DMS153 treated with DMSO at 0.1 percent for 48 hours (cell line): ENCODE measurements around the gene KLHL18.
"Not testable (repeated sequence)": the region's sequence is repeated elsewhere in the genome, so short reads cannot be mapped to it uniquely, and the experiment has no call there.

Source experiments
- DNase-seq: peaks from one replicate; lab custom pipeline; 2025; ENCODE audit not compliant: unreplicated experiment; lab: John Stamatoyannopoulos, UW

Gene KLHL18

DNA sequence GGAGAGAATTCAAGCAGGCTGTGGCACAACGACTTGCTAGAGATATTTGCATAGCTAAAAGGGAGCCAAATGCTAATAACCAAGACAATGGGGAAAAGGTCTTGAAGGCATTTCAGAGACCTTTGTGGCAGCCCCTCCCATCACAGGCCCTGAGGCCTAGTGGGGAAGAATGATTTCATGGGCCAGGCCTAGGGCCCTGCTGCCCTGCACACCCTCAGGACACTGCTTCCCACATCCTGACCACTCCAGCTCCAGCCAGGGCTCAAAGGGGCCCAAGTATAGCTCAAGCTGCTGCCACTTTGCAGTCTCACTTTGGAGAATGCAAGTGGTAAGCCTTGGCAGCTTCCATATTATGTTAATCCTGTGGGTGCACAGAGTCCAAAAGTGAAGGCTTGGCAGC lies 76.6 kb downstream of the KLHL18 start:
- DNase-seq: no peak

DNA sequence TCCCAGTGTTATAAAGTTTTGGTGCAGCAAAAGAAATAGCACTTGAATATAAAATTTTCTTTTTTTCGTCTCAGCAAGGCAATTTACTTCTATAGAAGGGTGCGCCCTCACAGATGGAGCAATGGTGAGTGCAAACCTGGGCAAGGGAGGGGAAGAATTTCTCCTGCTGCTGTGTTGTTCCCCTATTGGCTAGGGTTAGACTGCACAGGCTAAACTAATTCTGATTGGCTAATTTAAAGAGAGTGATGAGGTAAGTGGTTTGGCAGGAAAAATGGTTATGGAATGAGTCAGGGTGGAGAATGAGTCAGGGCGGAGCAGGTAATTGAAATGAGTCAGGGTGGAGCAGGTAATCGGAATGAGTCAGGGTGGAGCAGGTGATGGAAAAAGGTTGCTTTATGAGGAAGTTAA lies 77.4 kb downstream of the KLHL18 start:
- not testable (repeated sequence) for DNase-seq

DNA sequence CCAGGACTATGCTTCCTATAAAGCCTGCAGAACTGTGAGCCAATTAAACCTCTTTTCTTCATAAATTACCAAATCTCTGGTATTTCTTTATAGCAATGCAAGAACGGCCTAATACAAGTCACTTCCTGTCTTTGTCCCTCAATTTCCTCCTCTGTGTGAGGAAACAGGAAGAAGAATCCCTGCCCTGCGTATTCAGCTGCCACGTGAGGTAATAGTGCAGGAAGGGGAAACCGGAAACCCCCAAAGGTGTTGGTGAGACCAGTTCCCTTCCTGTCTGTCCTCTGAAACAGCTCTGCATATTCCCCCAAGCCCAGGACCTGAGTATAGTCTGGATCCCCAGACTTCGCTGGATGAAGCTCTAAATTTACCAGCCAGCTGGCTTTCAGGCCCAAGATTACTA lies 80.0 kb downstream of the KLHL18 start:
- DNase-seq: no peak

DNA sequence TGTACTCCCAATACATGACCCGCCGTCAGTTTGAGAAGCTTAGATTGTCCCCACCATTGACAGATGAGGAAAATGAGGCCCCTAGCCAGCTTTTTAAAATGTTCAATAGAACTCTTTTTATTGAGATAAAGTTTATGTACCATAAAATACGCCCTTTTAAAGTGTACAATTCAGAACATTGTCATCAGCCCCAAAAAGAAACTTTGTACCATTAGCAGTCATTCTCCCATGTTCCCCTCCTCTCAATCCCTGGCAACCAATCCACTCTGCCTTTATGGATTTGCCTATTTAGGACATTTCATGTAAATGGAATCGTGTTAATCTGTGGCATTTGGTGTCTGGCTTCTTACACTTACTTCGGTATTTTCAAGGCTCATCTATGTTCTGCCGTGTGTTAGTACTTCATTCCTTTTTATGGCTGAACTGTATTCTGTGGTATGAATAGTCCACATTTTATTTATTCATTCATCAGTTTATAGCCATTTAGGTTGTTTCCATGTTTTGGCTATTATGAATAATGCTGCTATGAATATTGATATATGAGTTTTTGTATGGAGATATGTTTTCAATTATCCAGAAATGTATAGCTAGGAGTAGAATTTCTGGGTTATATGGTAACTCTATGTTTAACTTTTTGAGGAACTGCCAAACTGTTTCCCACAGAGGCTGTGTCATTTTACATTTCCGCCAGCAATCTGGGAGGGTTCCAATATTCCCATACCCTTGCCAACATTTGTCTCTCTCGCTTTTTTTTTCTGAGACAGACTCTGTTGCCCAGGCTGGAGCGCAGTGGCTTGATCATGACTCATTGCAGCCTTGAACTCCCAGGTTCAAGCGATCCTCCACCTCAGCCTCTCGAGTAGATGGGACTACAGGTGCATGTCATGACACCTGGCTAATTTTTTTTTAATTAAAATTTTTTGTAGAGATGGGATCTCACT lies 82.7 kb downstream of the KLHL18 start:
- no peak for DNase-seq

DNA sequence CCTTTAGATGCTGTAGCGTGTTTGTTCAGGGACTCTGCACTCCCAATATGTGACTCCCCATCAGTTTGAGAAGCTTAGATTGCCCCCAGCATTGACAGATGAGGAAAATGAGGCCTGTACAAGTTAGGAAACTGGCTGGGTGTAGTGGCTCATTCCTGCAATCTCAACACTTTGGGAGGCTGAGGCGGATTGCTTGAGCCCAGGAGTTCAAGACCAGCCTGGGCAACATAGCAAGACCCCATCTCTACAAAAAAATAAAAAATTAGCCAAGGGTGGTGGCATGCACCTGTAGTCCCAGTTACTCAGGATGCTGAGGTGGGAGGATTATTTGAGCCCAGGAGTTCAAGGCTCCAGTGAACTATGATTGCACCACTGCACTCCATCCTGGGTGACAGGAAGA lies 84.1 kb downstream of the KLHL18 start:
- no peak for DNase-seq

DNA sequence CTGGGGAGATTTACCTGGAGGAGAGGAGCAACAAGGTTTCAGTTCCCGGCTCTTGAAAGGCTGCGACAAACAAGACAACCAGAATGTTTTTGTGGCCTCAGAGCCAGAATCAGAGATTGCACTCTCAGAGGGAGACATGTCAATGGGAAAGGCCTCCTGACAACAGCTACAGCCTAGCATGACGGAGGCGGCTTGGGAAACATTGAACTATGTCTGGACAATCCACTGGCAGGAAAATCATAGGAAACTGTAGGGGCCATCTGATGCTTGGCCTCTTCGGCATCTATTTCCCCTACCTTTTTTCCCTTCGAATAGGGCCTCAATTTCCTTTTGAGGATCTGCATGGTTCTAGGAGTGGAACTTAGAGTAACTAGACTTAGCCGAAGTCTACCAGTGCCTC lies 84.9 kb downstream of the KLHL18 start:
- no peak for DNase-seq

DNA sequence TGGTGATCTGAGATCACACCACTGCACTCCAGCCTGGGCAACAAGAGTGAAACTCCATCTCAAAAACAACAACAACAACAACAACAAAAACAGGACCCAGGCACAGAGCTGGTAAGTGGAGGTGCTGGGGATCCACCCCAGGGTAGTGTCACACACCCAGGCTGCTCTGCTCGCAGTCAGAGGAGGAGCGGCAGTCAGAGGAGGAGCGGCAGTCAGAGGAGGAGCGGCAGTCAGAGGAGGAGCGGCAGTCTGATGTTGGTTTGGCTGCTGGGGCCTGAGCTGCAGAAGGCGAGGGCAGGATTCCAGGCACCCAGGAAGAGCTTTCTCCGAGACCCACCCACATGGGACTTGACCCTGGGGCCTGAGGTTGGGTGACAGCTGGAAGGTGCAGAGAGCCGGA lies 87.3 kb downstream of the KLHL18 start:
- not testable (repeated sequence) for DNase-seq

DNA sequence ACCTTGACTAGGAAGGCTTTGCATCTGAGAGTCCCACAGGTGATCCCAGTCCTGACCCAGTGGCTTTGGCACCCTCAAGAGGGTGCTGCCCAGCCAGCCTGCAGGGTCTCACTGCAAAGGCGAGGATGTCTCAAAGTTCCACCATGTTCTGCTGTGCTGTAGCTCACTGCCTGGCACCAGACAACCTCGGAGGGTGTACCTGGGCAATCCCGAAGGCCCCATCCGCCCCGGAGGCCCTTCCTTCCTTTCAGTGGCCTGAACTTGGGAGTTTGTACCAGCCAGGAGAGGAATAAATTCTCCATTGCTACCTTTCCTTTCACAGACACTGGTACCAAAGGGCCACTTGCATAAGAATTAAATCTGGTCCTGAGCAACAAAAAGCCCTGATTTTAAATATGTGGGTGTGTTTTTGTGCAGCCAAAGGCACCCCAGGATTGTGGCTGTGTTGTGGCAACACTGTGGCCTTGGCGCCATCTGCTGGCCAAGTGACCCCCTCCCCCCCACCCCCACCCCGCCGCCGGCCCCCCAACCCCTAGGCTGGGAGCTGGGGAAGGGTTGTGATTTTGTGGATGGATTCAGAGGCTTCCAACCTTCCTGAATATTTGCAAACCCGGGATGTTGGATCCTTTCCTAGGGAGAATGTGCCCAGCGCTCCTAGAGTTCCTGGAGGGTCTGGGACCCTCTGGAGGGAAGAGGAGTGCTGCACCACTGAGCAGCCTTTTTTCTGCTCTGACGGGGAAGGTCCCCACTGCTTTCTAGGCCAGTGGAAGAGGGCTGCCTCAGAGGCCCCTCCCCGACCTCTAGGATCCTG lies 88.3 kb downstream of the KLHL18 start:
- no peak for DNase-seq

DNA sequence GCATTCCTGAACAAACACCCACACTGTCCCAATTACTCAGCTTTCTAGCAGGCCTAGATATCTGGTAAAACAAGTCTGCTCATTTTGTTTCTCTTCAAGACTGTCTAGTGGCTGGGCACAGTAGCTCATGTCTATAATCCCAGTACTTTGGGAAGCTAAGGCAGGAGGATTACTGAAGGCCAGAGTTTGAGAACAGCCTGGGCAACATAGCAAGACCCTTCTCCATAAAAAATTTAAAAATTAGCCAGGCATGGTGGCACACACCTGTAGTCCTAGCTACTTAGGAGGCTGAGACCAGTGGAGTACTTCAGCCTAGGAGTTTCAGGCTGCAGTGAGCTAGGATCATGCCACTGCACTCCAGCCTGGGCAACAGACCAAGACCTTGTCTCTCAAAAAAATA lies 91.8 kb downstream of the KLHL18 start:
- no peak for DNase-seq

DNA sequence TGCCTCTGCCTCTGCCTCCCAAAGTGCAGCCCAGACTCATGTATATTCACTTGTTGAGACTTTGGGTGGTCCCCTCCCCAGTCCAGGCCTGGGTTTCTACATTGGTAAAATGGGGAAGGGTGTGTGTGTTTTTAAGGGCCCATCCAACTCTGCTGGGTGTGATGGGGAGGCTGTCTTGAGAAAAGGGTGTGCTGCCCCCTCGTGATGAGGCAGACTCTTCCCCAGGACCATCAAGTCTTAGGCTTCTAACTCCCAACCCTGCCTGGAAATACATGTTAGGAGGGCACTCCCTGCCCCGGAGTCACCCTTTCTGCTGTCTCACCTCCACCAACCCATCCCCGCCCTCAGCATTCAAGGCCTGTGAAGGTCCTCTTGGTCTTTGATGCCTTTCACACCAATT lies 93.6 kb downstream of the KLHL18 start:
- no peak for DNase-seq

DNA sequence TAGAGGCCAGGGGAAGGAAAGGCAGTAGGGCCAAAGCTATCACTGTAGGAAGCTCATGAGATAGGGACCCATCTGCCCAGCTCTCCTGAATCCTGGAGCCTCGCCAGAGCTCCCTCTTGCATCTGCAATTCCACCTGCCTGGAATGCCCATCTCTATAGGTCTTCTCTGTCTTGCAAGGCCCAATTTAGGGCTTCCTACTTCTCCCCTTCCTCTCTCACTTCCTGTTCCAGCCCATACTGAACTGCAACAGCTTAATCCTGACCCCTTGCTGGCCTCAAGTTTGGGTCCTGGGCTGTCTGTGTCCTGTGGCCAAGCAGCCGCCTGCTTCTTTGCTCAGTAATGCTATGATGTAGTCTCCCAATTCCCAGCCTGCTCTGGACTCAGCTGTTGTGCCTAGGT lies 94.4 kb downstream of the KLHL18 start:
- DNase-seq: no peak

DNA sequence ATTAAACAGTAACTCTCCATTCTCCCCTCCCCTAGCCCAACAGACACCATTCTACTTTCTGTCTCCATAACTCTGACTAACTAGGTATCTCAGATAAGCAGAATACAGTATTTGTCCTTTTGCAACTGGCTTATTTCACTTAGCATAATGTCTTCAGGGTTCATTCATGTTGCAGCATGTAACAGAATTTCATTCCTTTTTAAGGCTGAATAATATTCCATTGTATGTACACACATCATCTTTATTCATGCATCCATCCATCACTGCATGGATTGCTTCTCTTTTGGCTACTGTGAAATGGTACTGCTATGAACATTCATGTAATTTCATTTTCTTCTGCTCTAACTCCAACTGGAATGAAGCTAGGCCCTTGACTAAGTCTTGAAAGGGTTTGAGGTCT lies 96.1 kb downstream of the KLHL18 start:
- no peak for DNase-seq

DNA sequence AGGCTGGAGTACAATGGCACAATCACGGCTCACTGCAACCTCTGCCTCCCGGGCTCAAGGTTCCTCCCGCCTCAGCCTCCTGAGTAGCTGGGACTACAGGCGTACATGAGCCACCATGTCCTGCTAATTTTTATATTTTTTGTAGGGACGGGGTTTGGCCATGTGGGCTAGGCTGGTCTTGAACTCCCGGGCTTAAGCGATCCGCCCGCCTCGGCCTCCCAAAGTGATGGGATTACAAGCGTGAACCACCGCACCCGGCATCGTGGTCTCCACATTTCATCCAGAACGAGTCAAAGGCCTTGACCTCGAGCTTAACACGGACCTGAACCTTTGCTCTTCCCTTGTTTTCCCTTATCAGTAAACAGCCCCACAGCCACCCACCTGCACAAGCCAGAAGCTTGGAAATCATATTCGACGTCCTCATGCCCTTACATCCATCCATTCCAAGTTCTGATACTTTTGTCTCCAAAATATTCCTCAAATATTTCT lies 96.7 kb downstream of the KLHL18 start:
- DNase-seq: no peak

DNA sequence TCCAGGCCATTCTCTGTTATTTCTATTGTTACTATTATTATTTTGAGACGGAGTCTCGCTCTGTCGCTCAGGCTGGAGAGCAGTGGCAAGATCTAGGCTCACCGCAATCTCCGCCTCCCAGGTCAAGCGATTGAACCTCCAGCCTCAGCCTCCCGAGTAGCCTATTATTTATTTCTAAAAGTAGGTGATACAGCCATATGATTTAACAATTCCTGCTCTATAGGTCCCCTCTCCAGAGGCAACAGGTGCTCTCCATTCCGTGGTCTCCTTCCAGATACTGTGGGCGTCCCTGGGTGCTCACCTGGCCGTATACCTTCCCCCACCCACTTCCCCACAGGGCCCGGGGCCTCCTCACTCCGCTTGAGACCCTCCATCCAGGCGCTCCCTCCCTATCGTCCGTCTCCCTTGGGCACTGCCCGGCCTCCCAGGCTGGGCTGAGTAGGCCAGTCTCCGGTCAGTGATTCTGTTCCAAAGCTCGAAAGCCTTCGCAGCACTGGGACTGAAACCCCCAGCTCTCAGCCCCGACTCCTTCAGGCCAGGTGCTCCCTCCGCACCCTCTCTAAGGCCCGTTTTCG lies 97.4 kb downstream of the KLHL18 start:
- DNase-seq: no peak

DNA sequence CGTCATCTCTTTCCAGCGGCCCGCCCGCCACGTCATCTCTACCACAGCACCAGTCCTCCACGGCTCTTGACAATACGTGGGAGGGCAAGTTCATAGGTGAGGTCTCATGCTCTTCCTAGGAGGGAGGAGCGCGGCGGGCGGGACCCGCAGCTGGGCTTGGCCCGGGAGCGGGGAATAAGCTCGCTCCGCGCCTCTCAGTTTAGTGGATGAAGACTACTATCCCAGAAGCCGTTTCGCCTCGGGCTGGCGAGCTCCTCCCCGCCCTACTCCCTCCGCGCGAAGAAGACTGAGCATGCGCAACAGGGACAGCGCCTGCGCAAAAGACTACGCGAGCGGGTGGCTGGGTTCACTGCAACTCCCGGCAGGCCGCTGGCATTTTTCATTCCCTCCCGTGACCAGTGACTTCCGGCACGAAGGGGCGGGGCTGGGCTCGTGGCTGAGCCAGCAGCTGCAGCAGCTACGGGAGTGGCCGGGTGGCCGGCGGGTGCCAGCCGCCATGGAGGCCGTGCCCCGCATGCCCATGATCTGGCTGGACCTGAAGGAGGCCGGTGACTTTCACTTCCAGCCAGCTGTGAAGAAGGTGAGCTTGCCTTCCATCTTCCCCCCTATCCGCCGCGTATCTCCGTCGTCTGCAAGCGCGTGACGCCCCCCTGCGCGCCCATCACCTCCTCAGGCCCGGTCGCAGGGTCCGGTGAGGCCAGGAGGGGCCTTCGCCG lies 98.0 kb downstream of the KLHL18 start, which contains the start of gene PTPN23:
PTPN23 (plus strand) TSS at position 421 of the 716 bp plus-strand sequence; CDS start at position 497, 76 bp downstream.
- peak; percentile 86 for DNase-seq

DNA sequence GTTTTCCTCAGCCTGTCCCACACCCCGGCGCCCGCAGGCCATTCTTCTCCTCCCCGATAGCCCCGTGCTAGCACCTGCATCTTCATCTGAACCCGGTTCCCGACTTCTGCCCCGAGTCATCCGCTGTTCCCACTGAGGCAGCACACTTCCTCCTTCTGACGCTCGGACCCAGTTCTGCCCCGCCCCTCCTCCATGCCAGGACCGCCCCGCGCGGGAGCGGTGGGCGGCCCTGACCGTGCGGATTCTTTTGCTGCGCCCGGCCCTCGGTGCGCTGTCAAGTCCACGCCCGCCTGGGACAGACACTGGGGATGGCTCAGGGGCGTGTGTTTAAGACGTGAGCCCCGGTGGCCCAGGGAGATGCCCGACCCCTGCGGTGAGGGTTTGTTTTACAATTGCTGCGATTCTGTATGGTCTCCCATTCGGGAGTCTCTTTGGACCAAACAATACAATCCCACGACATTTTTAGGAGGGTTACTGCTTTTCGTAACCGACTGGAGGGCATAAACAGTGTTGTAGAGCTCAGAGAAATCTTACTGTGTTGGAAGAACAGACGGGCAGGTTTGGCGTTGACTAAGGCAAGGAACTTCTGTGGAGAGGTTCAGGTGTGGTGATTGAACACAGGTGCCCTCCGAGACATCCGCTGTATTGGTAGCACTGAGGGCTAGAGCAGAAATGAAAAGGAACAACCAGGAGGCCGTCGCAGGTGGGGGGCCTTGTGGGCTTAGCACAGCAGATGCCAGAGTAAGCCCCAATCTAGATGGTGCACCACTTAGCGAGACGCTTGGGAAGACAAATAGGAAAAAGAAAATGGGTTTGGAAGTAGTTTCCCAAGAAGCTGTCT lies 98.8 kb downstream of the KLHL18 start:
- peak; percentile 34 for DNase-seq

DNA sequence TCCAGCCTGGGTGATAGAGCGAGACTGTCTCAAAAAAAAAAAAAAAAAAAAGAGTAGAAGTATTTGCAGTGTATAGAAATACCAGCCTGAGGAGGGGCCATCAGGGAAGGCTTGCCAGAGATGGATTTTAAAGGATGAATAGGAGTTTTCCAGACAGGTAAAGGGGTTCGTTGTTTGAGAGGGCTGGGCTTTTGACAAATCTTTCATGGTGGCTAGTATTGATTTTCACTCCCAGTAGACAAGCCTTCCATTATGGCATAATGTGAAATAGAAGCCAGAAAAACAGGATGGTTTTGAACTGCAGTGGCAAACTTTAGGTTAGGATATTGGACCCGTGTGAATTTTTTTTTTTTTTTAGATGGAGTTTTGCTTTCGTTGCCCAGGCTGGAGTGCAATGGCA lies 101.7 kb downstream of the KLHL18 start:
- DNase-seq: no peak

DNA sequence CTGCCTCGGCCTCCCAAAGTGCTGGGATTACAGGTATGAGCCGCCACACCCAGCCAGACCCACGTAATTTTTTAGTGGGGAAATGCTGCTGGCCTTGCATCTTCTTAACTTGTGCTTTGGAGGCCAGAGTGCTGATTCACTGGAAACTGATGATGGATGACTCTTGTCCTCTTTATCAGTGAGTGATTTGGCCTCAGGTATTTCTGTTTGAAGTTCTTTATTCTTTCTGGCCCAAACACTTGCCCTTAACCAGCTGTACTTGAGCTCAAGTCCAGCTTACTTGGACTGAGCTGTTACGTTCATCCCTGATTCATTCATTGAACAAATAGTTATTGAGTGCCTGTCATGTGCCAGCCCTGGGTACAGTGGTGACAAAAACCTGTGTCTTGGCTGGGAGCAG lies 102.3 kb downstream of the KLHL18 start:
- no peak for DNase-seq

DNA sequence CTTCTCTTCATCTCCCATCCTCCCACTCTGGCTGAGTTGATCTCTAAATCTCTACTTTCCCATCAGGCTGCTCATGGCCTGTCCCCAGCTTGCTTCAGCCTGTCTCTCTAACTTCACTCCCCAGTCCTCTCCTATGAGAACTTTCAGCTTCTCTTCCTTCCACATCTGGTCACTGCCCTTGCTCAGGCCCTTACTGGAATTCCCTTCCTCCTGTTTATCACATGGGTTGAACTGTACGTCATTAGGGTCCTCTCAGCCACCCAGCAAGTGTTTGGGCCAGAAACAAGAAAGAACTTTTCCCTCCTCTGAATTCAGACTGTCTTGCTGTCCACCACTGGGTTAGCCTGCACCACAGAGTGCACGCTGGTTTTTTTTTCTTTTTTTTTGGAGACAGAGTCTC lies 103.1 kb downstream of the KLHL18 start:
- DNase-seq: no peak

DNA sequence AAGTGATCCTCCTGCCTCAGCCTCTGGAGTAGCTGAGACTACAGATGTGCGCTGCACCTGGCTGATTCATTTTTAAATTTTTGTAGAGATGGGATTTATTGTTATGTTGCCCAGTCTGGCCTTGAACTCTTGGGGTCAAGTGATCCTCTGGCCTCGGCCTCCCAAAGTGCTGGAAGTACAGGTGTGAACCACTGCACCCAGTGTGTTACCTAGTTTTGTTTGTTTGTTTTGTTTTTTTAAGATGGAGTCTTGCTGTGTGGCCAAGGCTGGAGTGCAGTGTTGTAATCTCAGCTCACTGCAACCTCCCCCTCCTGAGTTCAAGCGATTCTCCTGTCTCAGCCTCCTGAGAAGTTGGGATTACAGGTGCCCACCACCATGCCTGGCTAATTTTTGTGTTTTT lies 110.2 kb downstream of the KLHL18 start:
- DNase-seq: no peak
